CD4-positive, alpha-beta T cell treated with Interleukin-15 for 1 hour (primary cell): ENCODE results near the gene HMGN4.
"Not testable (repeated sequence)": the region's sequence is repeated elsewhere in the genome, so short reads cannot be mapped to it uniquely, and the experiment has no call there.

Source experiments
- DNase-seq: peaks from one replicate; pipeline ENCODE4 v3.0.0-alpha.2; 2020

The HMGN4 gene

GRCh38 chr6:26522486-26523228, 15.5 kb upstream of the HMGN4 start:
- DNase-seq, result not testable (repeated sequence)

- not testable (repeated sequence) for DNase-seq
These were observed 13.9 kb upstream of the HMGN4 start for GRCh38 chr6:26524314-26524713.

- DNase-seq, result no peak
These were observed 13.3 kb upstream of the HMGN4 start for GRCh38 chr6:26524722-26525370.

- DNase-seq, result no peak
These were observed 12.3 kb upstream of the HMGN4 start for GRCh38 chr6:26525838-26526237.

- no peak for DNase-seq
These were observed 11.2 kb upstream of the HMGN4 start for GRCh38 chr6:26526928-26527327.

GRCh38 chr6:26530203-26530602, 8.0 kb upstream of the HMGN4 start:
- no peak for DNase-seq

- DNase-seq, result no peak
These were observed 6.3 kb upstream of the HMGN4 start for GRCh38 chr6:26531897-26532296.

GRCh38 chr6:26532699-26533531, 5.3 kb upstream of the HMGN4 start:
- peak; percentile 92 for DNase-seq

- DNase-seq, result no peak
These were observed 4.6 kb upstream of the HMGN4 start for GRCh38 chr6:26533532-26533931.

GRCh38 chr6:26534681-26535465, 3.3 kb upstream of the HMGN4 start:
- no peak for DNase-seq

GRCh38 chr6:26536571-26537159, 1.5 kb upstream of the HMGN4 start:
- peak; percentile 21 for DNase-seq

GRCh38 chr6:26537160-26537845, 863 bp upstream of the HMGN4 start:
- DNase-seq, result peak; percentile 96

GRCh38 chr6:26538572-26538902, 371 bp downstream of the HMGN4 start:
- DNase-seq, result no peak

GRCh38 chr6:26539071-26539615, 977 bp downstream of the HMGN4 start:
- DNase-seq, result no peak

- DNase-seq, result no peak
These were observed 3.4 kb downstream of the HMGN4 start for GRCh38 chr6:26541579-26541978.

- no peak for DNase-seq
These were observed 5.8 kb downstream of the HMGN4 start for GRCh38 chr6:26543953-26544352.

- DNase-seq, result no peak
These were observed 6.3 kb downstream of the HMGN4 start for GRCh38 chr6:26544473-26544872.

GRCh38 chr6:26545627-26546026, 7.5 kb downstream of the HMGN4 start:
- DNase-seq, result peak; percentile 27

GRCh38 chr6:26547363-26547762, 9.2 kb downstream of the HMGN4 start:
- not testable (repeated sequence) for DNase-seq

- DNase-seq, result no peak
These were observed 12.3 kb downstream of the HMGN4 start for GRCh38 chr6:26550250-26550993.

GRCh38 chr6:26552205-26552604, 14.0 kb downstream of the HMGN4 start:
- DNase-seq, result no peak
